Measurements from ENCODE around the gene ZNF521. TPM values are rescaled to one million over a fixed set of nuclear protein-coding genes. Genes with fewer than 3 reads are reported as not detected.

Gene ZNF521
- total and polyA plus RNA-seq, 8 donors, result 16.6 to 60.6 (median 47.3) TPM

DNA sequence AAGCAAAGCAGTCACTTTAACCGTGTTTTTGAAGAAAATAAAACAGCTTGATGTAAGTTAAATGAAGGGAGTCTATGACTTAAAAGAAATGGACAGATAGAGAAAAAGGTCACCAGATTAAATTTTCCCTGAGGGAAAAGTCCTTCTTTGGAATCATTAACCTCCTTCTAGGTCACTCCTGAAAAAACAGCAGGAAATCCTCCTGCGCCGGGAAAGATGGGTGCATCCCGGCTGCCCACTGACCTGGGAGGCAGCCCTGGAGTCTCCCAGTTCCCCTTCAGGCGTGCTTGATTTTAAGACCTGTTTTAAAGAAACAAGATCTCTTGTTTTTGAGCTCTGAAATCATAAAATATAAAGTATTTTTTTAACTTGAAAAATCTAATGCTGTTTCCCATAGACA, 18.4 kb upstream of the ZNF521 start:
- ATAC-seq (no peak), DNase-seq (no peak)
- intact Hi-C loops (cut with DNase I), result no loop called here
- Histone ChIP-seq H3K4me3 (no peak overlapping the region), H3K27me3 (peaks cover 0 to 4% of the 10 kb centered on the region in 2 donors), H3K4me1 (no peaks in the 10 kb centered on the region), H3K36me3 (no peaks in the 10 kb centered on the region), H3K27ac (no peak overlapping the region), H3K9me3 (no peaks in the 10 kb centered on the region)
- TF ChIP-seq, protein P1, sequence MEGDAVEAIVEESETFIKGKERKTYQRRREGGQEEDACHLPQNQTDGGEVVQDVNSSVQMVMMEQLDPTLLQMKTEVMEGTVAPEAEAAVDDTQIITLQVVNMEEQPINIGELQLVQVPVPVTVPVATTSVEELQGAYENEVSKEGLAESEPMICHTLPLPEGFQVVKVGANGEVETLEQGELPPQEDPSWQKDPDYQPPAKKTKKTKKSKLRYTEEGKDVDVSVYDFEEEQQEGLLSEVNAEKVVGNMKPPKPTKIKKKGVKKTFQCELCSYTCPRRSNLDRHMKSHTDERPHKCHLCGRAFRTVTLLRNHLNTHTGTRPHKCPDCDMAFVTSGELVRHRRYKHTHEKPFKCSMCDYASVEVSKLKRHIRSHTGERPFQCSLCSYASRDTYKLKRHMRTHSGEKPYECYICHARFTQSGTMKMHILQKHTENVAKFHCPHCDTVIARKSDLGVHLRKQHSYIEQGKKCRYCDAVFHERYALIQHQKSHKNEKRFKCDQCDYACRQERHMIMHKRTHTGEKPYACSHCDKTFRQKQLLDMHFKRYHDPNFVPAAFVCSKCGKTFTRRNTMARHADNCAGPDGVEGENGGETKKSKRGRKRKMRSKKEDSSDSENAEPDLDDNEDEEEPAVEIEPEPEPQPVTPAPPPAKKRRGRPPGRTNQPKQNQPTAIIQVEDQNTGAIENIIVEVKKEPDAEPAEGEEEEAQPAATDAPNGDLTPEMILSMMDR (IDR thresholded peaks at IDR 0.05), result no peak

GRCh38 chr18:25365242-25365641, 13.3 kb upstream of the ZNF521 start:
- ATAC-seq (no peak), DNase-seq (no peak)
- Histone ChIP-seq H3K27ac (no peak overlapping the region), H3K36me3 (no peaks in the 10 kb centered on the region), H3K4me3 (no peak overlapping the region), H3K4me1 (no peaks in the 10 kb centered on the region), H3K9me3 (no peaks in the 10 kb centered on the region), H3K27me3 (peaks cover 0 to under 1% of the 10 kb centered on the region in 2 donors)
- intact Hi-C loops (cut with DNase I), result no loop called here
- TF ChIP-seq, protein P1 (IDR thresholded peaks at IDR 0.05), result no peak

DNA sequence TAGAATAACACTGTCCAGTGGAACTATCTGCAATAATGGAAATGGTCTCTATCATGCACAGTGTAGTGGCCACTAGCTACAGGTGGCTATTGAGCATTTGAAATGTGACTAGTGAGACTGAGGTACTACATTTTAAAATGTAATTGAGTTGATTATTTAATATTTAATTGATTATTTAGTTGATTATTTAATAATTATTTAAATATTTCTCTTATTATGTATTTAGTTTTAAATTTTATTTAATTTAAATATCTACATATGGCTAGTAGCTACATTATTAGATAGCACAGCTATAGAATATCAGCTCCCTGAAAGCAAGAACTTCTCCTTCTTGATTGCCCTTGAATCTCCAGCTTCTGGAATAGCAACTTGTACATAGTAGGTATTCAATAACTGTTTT, 12.8 kb upstream of the ZNF521 start:
- ATAC-seq, result no peak
- Histone ChIP-seq H3K4me1 (no peaks in the 10 kb centered on the region), H3K36me3 (no peaks in the 10 kb centered on the region), H3K9me3 (no peaks in the 10 kb centered on the region), H3K27me3 (no peaks in the 10 kb centered on the region), H3K4me3 (no peak overlapping the region), H3K27ac (no peak overlapping the region)
- intact Hi-C loops (cut with DNase I), result no loop called here
- TF ChIP-seq, protein P1 (IDR thresholded peaks at IDR 0.05), result no peak
- no peak for DNase-seq

DNA sequence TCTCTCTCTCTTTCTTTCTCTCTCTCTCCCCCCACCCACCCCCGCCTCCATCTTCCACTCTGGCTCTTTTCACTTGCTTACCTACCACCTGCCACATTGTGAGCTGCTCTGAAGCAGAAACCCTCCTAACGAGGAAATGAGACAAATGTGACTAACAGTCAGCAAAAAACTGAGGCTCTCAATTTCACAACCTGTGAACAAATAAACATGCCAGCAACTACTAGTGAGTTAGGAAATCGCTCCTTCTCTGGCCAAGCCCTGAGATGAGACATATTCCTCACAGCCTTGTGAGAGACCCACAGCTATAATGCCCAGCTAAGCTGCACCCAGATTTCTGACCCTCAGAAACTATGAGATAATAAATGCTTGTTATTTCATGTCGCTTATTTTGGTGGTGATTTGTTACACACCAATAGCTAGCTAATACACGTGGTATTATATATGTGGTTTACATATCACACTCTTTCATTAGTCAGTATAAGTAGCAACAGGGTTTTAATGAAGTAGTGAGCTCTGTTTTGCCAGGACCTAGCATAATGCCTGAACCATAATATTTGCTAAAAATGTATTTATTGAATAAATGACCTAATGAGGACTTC, 8.4 kb upstream of the ZNF521 start:
- intact Hi-C loops (cut with DNase I), result no loop called here
- no peaks in the 10 kb centered on the region for H3K27me3 ChIP-seq
- H3K9me3 ChIP-seq, result no peaks in the 10 kb centered on the region
- TF ChIP-seq, protein P1 (IDR thresholded peaks at IDR 0.05), result no peak
- ATAC-seq, result no peak
- H3K4me1 ChIP-seq, result no peaks in the 10 kb centered on the region
- no peak for DNase-seq
- no peak overlapping the region for H3K4me3 ChIP-seq
- H3K27ac ChIP-seq, result no peak overlapping the region
- H3K36me3 ChIP-seq, result no peaks in the 10 kb centered on the region

- DNase-seq (no peak), ATAC-seq (no peak)
- Histone ChIP-seq H3K9me3 (no peaks in the 10 kb centered on the region), H3K4me1 (peaks cover 0 to 25% of the 10 kb centered on the region in 2 donors), H3K4me3 (no peak overlapping the region), H3K27me3 (peaks cover 6 to 63% of the 10 kb centered on the region in 2 donors), H3K27ac (no peak overlapping the region), H3K36me3 (no peaks in the 10 kb centered on the region)
- TF ChIP-seq, protein P1 (IDR thresholded peaks at IDR 0.05), result no peak
- intact Hi-C loops (cut with DNase I), result no loop called here
Observed at GRCh38 chr18:25353080-25353479, 1.1 kb upstream of the ZNF521 start.

All from left lung (tissue), 10 donors.